ENCODE data around the gene SMARCB1. TPM values are rescaled to one million over a fixed set of nuclear protein-coding genes. Genes with fewer than 3 reads are reported as not detected.

The SMARCB1 gene
- total and polyA plus RNA-seq, 2 donors (not counting 3 experiments of a cell fraction or from before 2014, with no cell fraction given), result 113 to 148 TPM

DNA sequence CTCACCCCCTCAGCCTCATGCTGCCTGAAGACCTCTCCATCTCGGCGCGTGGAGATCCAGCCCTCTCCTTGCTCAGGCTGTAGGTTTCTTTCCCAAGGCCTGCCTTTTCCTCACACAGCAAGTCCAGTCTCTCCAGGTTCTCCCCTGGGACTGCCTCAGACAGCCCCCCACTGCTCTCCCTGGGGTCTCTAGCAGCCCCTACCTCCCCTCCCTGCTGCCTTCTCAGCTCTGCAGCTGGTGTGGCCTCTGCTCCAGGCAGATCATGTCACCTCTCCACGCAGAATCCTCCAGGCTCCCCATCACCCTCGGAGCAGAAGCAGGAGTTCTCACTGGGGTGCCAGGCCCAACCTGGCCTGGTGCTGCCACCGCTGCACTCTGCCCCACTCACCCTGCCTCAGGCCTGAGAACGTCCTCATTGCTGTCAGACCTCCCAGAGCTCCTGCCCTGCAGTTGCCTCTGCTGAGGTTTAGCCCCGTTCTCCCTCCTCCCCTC, 15.2 kb downstream of the SMARCB1 start:
- Histone ChIP-seq H2AFZ (ENCODE audit: low read depth, low read length) (no peak overlapping the region), H3K4me3 (replicated peaks in 1 of 3; ENCODE audit: insufficient read depth in 1 of 3, low read depth in 1 of 3, low read length in 3 of 3) (no peak overlapping the region), H3K9me1 (replicated peaks; ENCODE audit: control insufficient read depth, extremely low read depth, insufficient read depth, low read length) (no peaks in the 10 kb centered on the region), H3K27ac (ENCODE audit: insufficient read depth, low read depth, low read length) (no peak overlapping the region), H3K9ac (replicated peaks; ENCODE audit: extremely low read depth, insufficient read depth, low read length) (no peak overlapping the region), H4K20me1 (replicated peaks; ENCODE audit: control insufficient read depth, extremely low read depth, insufficient read depth, low read length) (no peaks in the 10 kb centered on the region), H3K79me2 (ENCODE audit: control insufficient read depth, insufficient read depth, low read length) (no peaks in the 10 kb centered on the region), H3K27me3 (ENCODE audit: control insufficient read depth in 2 of 2, insufficient read depth in 2 of 2, low read length in 2 of 2) (no peaks in the 10 kb centered on the region), H3K4me1 (ENCODE audit: control insufficient read depth, extremely low read depth, insufficient read depth, low read length) (no peaks in the 10 kb centered on the region), H3K9me3 (replicated peaks; ENCODE audit: control insufficient read depth, insufficient read depth, low read length) (no peaks in the 10 kb centered on the region), H3K4me2 (ENCODE audit: insufficient read depth, low read length) (no peak overlapping the region), H3K36me3 (ENCODE audit: control insufficient read depth in 2 of 2, extremely low read depth in 1 of 2, insufficient read depth in 2 of 2, low read length in 2 of 2) (peaks cover 21 to 44% of the 10 kb centered on the region in 2 experiments)
- DNase-seq (ENCODE audit: low read depth, low spot score) (no peak), FAIRE-seq (no peak)
- intact Hi-C loops (cut with micrococcal nuclease) (no loop called here), dilution Hi-C loops (cut with MboI; ENCODE audit: extremely low pct_ligation_motif_present, low sequenced_read_pairs) (no loop called here)
- TF ChIP-seq, protein P1, sequence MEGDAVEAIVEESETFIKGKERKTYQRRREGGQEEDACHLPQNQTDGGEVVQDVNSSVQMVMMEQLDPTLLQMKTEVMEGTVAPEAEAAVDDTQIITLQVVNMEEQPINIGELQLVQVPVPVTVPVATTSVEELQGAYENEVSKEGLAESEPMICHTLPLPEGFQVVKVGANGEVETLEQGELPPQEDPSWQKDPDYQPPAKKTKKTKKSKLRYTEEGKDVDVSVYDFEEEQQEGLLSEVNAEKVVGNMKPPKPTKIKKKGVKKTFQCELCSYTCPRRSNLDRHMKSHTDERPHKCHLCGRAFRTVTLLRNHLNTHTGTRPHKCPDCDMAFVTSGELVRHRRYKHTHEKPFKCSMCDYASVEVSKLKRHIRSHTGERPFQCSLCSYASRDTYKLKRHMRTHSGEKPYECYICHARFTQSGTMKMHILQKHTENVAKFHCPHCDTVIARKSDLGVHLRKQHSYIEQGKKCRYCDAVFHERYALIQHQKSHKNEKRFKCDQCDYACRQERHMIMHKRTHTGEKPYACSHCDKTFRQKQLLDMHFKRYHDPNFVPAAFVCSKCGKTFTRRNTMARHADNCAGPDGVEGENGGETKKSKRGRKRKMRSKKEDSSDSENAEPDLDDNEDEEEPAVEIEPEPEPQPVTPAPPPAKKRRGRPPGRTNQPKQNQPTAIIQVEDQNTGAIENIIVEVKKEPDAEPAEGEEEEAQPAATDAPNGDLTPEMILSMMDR (IDR thresholded peaks at IDR 0.05; ENCODE audit: extremely low read depth in 1 of 2, insufficient read depth in 1 of 2, low read depth in 1 of 2, low read length in 2 of 2), result no peak
- no peak for TF ChIP-seq POLR2A (IDR thresholded peaks at IDR 0.05; ENCODE audit: low read depth, low read length)
- TF ChIP-seq EZH2 (IDR thresholded peaks at IDR 0.05; ENCODE audit: borderline replicate concordance, low read depth, low read length, severe bottlenecking), result no peak
- no peak for TF ChIP-seq POLR2AphosphoS5 (IDR thresholded peaks at IDR 0.05; ENCODE audit: insufficient read depth, low read depth, low read length)
- TF ChIP-seq, protein P2, sequence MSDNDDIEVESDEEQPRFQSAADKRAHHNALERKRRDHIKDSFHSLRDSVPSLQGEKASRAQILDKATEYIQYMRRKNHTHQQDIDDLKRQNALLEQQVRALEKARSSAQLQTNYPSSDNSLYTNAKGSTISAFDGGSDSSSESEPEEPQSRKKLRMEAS (IDR thresholded peaks at IDR 0.05; ENCODE audit: insufficient read depth, insufficient read length), result no peak
- no peak for TF ChIP-seq FOS (IDR thresholded peaks at IDR 0.05; ENCODE audit: borderline replicate concordance, insufficient read depth, low read length)
- no peak for TF ChIP-seq GATA2 (IDR thresholded peaks at IDR 0.05; ENCODE audit: insufficient read depth, insufficient read length, low read depth, low read length)
- no peak for TF ChIP-seq MYC (IDR thresholded peaks at IDR 0.05; ENCODE audit: low read depth, low read length)
- no peak for TF ChIP-seq JUN (IDR thresholded peaks at IDR 0.05; ENCODE audit: borderline replicate concordance, insufficient read depth, insufficient read length, low read depth)
- CTCF ChIA-PET, result interaction anchor here (1.2 kb wide), 1 partner anchor 31 kb away, joined by 4 read pairs; no protein-coding TSS in a partner anchor
- BruUV-seq (replicated peaks), result no TSS peak
- POLR2A ChIA-PET, result no interaction called here

All from endothelial cell of umbilical vein (primary cell).